T-helper 2 cell treated with Interferon-gamma antibody and Interleukin-4, amounts not matched to agents 5 μg/mL and 100 μg/mL, for 36 hours (primary cell): ENCODE measurements around the gene PGM5.

Experiments
- DNase-seq: peaks from one replicate; pipeline ENCODE4 v3.0.0; 2021; ENCODE audit warnings: low spot score
- H3K27ac Mint-ChIP-seq: one replicate; pipeline ENCODE4 v1.8.0; 2021; ENCODE audit warnings: mild to moderate bottlenecking, mixed read lengths
- H3K27me3 Mint-ChIP-seq: one replicate; pipeline ENCODE4 v1.8.0; 2021; ENCODE audit warnings: low read depth, mixed read lengths
- H3K36me3 Mint-ChIP-seq: one replicate; pipeline ENCODE4 v1.8.0; 2021; ENCODE audit warnings: low read depth, mixed read lengths
- H3K4me1 Mint-ChIP-seq: one replicate; pipeline ENCODE4 v1.8.0; 2021; ENCODE audit warnings: low read depth, mixed read lengths
- H3K4me3 Mint-ChIP-seq: one replicate; pipeline ENCODE4 v1.8.0; 2022; ENCODE audit warnings: mild to moderate bottlenecking, moderate library complexity, mixed read lengths
- H3K9me3 Mint-ChIP-seq: one replicate; pipeline ENCODE4 v1.8.0; 2021; ENCODE audit warnings: mixed read lengths

The PGM5 gene

GRCh38 chr9:68506551-68506950 is 150.1 kb downstream of the PGM5 start:
- H3K4me1 Mint-ChIP-seq = no peaks in the 10 kb centered on the region
- H3K27me3 Mint-ChIP-seq = no peaks in the 10 kb centered on the region
- H3K27ac Mint-ChIP-seq = no peak overlapping the region
- no peak overlapping the region for H3K4me3 Mint-ChIP-seq
- no peaks in the 10 kb centered on the region for H3K9me3 Mint-ChIP-seq
- H3K36me3 Mint-ChIP-seq = no peaks in the 10 kb centered on the region
- no peak for DNase-seq

GRCh38 chr9:68507130-68507805 is 150.9 kb downstream of the PGM5 start:
- no peak overlapping the region for H3K4me3 Mint-ChIP-seq
- H3K36me3 Mint-ChIP-seq = no peaks in the 10 kb centered on the region
- no peak for DNase-seq
- no peaks in the 10 kb centered on the region for H3K27me3 Mint-ChIP-seq
- no peaks in the 10 kb centered on the region for H3K9me3 Mint-ChIP-seq
- H3K4me1 Mint-ChIP-seq = no peaks in the 10 kb centered on the region
- H3K27ac Mint-ChIP-seq = no peak overlapping the region

- Mint-ChIP-seq H3K4me1 (no peaks in the 10 kb centered on the region), H3K4me3 (no peak overlapping the region), H3K27ac (no peak overlapping the region), H3K36me3 (no peaks in the 10 kb centered on the region), H3K27me3 (no peaks in the 10 kb centered on the region), H3K9me3 (no peaks in the 10 kb centered on the region)
- DNase-seq = no peak
Observed at GRCh38 chr9:68507806-68508145, 151.4 kb downstream of the PGM5 start.

- DNase-seq = no peak
- no peaks in the 10 kb centered on the region for H3K9me3 Mint-ChIP-seq
- no peaks in the 10 kb centered on the region for H3K4me1 Mint-ChIP-seq
- no peaks in the 10 kb centered on the region for H3K27me3 Mint-ChIP-seq
- H3K27ac Mint-ChIP-seq = no peak overlapping the region
- H3K4me3 Mint-ChIP-seq = no peak overlapping the region
- H3K36me3 Mint-ChIP-seq = no peaks in the 10 kb centered on the region
Observed at GRCh38 chr9:68508547-68508946, 152.1 kb downstream of the PGM5 start.

DNA sequence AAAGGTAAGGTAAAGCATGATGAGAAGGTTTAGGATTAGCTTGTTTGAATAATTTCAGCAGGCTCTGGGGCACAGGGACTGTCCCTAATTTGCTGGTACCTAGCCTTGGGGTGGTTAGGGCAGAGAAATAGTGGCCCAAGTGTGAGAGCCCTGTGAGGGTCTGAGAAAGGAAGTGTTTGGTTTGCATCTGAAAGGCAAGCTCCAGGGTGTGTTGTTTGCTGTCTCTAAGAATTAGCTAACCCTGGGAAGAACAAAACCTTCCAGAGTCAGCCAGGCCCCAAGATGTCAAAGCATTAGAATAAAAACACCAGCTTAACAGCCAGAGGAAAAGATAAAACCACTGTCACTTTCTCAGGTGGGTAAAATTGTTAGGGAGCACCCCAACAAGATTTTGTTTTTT is 153.3 kb downstream of the PGM5 start:
- H3K36me3 Mint-ChIP-seq = no peaks in the 10 kb centered on the region
- DNase-seq = no peak
- no peaks in the 10 kb centered on the region for H3K9me3 Mint-ChIP-seq

DNA sequence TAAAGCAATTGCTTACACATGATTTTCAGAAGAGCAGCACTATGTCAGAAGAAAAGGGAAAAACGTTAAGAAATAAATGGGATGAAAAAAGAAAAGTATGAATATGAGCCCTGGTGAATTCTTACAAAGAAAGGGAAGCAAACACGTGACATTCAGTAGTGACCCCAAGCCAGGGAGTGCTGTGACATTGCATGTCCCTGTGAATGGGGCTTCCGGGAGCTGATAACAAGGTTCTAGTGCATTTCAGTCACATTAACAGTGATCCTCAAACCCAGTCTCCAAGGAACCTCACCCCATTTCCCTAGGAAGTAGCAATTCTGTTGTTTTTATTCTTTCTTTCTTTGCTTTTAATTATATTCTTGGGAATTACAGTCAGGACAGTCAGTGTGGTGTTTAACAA is 157.0 kb downstream of the PGM5 start:
- H3K27ac Mint-ChIP-seq = no peak overlapping the region
- no peaks in the 10 kb centered on the region for H3K36me3 Mint-ChIP-seq
- peaks cover 7% of the 10 kb centered on the region for H3K27me3 Mint-ChIP-seq
- no peaks in the 10 kb centered on the region for H3K4me1 Mint-ChIP-seq
- H3K4me3 Mint-ChIP-seq = no peak overlapping the region
- peaks cover 3% of the 10 kb centered on the region for H3K9me3 Mint-ChIP-seq
- DNase-seq = no peak

More for the DNA sequence above, 153.3 kb downstream of the PGM5 start:
- H3K4me1 Mint-ChIP-seq = no peaks in the 10 kb centered on the region
- no peak overlapping the region for H3K4me3 Mint-ChIP-seq
- H3K27ac Mint-ChIP-seq = no peak overlapping the region
- no peaks in the 10 kb centered on the region for H3K27me3 Mint-ChIP-seq

DNA sequence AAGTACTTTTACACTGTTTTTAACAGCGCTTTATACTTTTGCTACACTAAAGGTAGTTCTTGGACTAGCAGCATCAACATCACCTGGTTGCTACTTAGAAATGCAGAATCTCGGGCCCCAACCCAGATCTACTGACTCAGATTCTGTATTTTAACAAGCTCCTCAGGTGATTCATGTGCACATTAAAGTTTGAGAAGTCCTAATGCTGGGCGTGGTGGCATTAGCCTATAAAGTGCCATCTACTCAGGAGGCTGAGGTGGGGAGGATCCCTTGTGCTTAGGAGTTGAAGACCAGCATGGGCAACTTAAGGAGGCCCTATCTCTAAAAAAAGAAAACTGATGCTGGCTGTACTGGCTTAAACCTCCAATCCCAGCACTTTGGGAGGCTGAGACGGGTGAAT is 157.6 kb downstream of the PGM5 start:
- Mint-ChIP-seq H3K27ac (no peak overlapping the region), H3K4me3 (no peak overlapping the region), H3K9me3 (peaks cover 5% of the 10 kb centered on the region), H3K36me3 (no peaks in the 10 kb centered on the region), H3K4me1 (no peaks in the 10 kb centered on the region), H3K27me3 (peaks cover 13% of the 10 kb centered on the region)
- DNase-seq = no peak

DNA sequence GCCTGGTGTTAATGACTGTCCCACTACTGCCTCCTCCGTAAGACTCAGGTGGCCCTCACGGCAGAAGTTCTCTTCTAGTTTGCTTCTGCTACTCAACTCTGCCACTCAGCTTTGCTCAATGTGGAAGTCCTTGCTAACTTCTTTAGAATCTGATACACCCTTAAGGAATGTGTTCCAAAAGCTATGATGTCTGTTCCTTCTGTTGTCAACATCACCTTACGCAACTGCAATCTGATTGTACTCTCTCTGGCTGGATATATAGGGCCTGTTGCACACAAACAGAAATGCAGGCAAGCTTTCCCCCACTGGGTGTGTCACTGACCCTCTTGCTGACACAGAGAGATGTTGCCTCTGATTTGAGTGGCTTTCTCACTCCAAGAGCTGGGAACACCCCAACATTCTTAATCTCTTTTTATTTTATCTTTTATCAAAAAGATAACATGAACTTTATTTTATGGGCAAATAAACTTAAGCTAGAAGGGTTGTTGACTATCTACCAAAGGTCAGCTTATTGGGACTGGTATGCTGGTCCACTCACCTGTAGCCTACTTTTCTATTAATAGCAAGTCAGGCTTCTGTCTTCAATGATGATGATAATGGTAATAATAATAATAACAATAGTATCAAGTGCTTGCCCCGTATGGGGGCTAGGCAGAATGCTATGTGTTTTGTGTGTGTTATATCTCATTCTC is 159.1 kb downstream of the PGM5 start:
- Mint-ChIP-seq H3K27ac (no peak overlapping the region), H3K36me3 (no peaks in the 10 kb centered on the region), H3K9me3 (peaks cover 5% of the 10 kb centered on the region)

GRCh38 chr9:68522131-68522530 is 165.7 kb downstream of the PGM5 start:
- no peak for DNase-seq
- Mint-ChIP-seq H3K27ac (no peak overlapping the region), H3K4me3 (no peak overlapping the region), H3K4me1 (no peaks in the 10 kb centered on the region), H3K27me3 (peaks cover 28% of the 10 kb centered on the region), H3K36me3 (no peaks in the 10 kb centered on the region), H3K9me3 (peaks cover 5% of the 10 kb centered on the region)

More for the DNA sequence above, 159.1 kb downstream of the PGM5 start:
- Mint-ChIP-seq H3K4me1 (no peaks in the 10 kb centered on the region), H3K4me3 (no peak overlapping the region), H3K27me3 (peaks cover 14% of the 10 kb centered on the region)
- DNase-seq = no peak

DNA sequence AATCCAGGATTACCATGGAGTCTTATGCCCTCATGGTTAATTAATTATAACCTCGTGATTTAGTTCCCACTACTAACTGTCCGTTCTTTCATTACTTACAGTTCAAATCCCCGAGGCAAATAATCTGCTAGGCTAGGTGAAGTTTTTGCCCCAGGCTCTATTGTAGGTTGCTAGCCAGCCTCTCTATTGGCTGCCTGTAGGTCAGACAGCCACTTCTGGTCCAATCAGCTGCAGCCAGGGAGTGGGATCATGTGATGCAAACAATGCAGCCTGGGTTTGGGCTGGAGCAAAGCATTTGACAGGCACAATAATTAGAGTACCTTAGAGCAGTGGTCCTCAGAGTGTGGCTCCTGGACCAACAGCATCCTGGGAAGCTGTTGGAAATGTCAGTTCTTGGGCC is 166.5 kb downstream of the PGM5 start:
- no peak for DNase-seq
- Mint-ChIP-seq H3K9me3 (peaks cover 5% of the 10 kb centered on the region), H3K36me3 (no peaks in the 10 kb centered on the region), H3K4me3 (no peak overlapping the region), H3K27me3 (peaks cover 25% of the 10 kb centered on the region), H3K4me1 (no peaks in the 10 kb centered on the region), H3K27ac (no peak overlapping the region)

DNA sequence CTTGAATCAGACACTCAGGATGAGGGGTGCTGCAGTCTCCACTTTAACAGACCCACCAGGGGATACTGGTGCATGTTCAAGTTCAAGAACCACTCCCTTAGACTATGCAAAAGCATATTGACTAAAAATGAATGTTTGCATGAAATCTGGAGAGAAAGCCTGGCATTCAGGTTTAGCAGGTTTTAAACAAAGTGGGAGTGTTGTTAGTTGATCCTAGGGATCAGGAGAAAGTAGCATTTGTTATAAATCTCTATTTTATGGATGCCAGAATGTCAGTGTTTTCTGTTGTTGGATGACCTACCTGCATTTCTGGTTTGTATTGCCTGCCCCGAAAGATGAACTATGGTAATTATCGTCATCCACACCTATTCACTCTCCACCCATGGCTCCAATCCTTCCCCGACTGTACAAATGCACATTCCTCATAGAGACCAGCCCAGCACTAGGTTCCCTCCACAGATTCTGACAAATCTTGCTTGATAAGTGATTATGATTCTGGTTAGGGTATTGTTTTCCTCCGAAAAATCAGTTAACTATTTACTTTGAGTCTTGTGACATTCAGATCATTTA is 167.0 kb downstream of the PGM5 start:
- H3K36me3 Mint-ChIP-seq = no peaks in the 10 kb centered on the region
- no peak overlapping the region for H3K27ac Mint-ChIP-seq
- peaks cover 22% of the 10 kb centered on the region for H3K27me3 Mint-ChIP-seq
- H3K4me3 Mint-ChIP-seq = no peak overlapping the region
- DNase-seq = no peak
- no peaks in the 10 kb centered on the region for H3K4me1 Mint-ChIP-seq
- H3K9me3 Mint-ChIP-seq = peaks cover under 1% of the 10 kb centered on the region

DNA sequence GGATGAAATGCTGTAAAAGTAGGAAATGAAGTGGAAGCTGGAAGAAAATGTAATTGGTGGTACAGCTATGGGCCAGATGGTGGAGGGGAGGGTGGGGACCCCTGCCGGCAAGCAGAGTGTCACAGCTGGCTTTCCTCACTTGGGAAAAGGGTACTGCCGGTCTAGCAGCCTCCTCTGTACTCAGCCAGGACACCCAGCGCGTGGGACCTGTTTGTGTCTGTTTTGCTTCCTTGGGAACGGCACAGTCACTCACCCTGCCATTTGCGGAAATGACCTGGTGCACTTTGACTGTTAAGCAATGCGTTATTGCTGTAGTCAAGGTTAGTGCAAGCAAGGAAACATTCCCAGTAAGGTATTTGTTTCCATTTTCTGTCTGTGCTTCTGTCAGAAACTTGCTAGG is 174.2 kb downstream of the PGM5 start:
- DNase-seq = no peak
- H3K27me3 Mint-ChIP-seq = peaks cover 6% of the 10 kb centered on the region
- no peaks in the 10 kb centered on the region for H3K9me3 Mint-ChIP-seq
- no peak overlapping the region for H3K4me3 Mint-ChIP-seq
- no peaks in the 10 kb centered on the region for H3K4me1 Mint-ChIP-seq
- H3K36me3 Mint-ChIP-seq = no peaks in the 10 kb centered on the region
- H3K27ac Mint-ChIP-seq = no peak overlapping the region

DNA sequence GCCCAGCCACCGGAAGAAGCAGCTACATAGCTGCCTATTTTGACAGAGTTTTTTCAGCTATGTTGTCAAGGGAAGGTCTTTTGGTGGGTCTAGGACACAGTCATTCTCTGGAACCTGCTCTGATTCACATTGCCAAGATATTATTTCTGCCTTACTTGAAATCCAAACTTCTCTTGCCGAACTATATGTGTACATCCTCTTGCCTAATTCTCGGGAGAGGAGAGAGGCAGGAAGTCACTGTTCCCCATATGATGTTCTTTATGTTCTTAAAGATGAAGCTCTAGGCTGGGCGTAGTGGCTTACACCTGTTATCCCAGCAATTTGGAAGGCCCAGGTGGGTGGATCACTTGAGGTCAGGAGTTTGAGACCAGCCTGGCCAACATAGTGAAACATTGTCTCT is 175.7 kb downstream of the PGM5 start:
- no peak overlapping the region for H3K4me3 Mint-ChIP-seq
- no peak overlapping the region for H3K27ac Mint-ChIP-seq
- peaks cover 6% of the 10 kb centered on the region for H3K27me3 Mint-ChIP-seq
- H3K9me3 Mint-ChIP-seq = no peaks in the 10 kb centered on the region
- H3K36me3 Mint-ChIP-seq = no peaks in the 10 kb centered on the region
- no peaks in the 10 kb centered on the region for H3K4me1 Mint-ChIP-seq
- DNase-seq = no peak

- H3K27ac Mint-ChIP-seq = no peak overlapping the region
- no peak for DNase-seq
- H3K4me1 Mint-ChIP-seq = no peaks in the 10 kb centered on the region
- H3K4me3 Mint-ChIP-seq = no peak overlapping the region
- H3K27me3 Mint-ChIP-seq = peaks cover 9% of the 10 kb centered on the region
- H3K36me3 Mint-ChIP-seq = no peaks in the 10 kb centered on the region
- no peaks in the 10 kb centered on the region for H3K9me3 Mint-ChIP-seq
Observed at GRCh38 chr9:68533678-68534077, 177.3 kb downstream of the PGM5 start.
